ENCODE results near the gene TIMM10B. TPM values are rescaled to one million over a fixed set of nuclear protein-coding genes. Genes with fewer than 3 reads are reported as not detected.

TIMM10B gene, protein sequence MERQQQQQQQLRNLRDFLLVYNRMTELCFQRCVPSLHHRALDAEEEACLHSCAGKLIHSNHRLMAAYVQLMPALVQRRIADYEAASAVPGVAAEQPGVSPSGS
- total RNA-seq, result 10 to 100 TPM; 16.9 to 31.9 TPM
- 10 to 100 TPM; 16.1 to 16.4 TPM for polyA plus RNA-seq

DNA sequence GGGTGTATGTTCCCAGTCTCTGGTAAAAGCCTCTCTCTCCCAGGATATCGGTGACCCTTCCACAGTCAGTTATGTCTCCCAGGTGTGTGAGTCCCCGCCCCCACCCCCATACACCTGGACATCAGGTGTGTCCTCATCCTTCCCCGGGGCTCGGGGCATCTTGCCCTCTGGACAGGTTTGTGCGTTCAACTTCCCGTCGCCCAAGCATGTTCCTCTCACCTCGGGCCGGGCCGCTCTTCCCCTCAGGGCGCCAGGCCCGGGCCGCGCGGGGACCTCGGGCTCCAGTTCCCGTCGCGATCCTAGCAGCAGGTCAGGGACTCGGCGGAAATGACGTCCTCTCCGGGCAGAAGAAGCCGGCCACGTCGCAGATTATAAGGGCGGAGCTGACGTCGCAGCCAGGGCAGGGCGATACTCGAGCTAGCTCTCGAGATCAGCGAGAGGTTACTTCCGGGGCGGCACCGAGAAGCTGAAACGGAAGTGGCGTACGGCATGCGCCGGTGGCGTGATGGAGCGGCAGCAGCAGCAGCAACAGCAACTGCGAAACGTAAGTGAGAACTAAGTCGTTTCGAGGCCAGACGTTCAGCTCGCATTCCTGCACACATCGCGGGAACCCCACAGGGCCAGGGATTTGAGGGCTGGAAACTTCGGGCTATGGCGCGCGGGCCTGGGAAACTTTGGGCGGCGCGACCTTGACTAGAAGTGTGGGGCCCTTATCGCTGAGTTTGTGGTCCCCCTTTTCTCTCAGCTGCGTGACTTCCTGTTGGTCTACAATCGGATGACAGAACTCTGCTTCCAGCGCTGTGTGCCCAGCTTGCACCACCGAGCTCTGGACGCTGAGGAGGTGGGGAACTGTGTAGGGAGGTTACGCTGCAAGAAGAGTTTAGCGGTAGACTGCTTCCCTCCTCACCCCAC is at the start of gene TIMM10B, which contains the start of gene ARFIP2:
Gene TIMM10B, plus strand, starts transcription at position 490 of the 912 bp plus-strand sequence. Its CDS starts 16 bp downstream, at position 506.
Gene ARFIP2, minus strand, starts transcription at position 320 of the 912 bp plus-strand sequence. CDS start 910 bp downstream, outside the sequence.
- peaks cover 6 to 53% (median 30%) of the 10 kb centered on the region in 4 donors for H3K36me3 ChIP-seq (ENCODE audit: control insufficient read depth in 4 of 4, insufficient read depth in 3 of 4, low read depth in 1 of 4, low read length in 3 of 4)
- H3K4me1 ChIP-seq (ENCODE audit: control insufficient read depth in 4 of 4, insufficient read depth in 4 of 4, low read length in 3 of 4), result peaks cover 6 to 30% (median 23%) of the 10 kb centered on the region in 4 donors
- peak within 1 kb of the TSS; percentile 71 to 100 (median 99) for H3K4me3 ChIP-seq (ENCODE audit: low read depth in 1 of 3, low read length in 3 of 3)
- H3K27ac ChIP-seq (ENCODE audit: low read depth in 1 of 2, low read length in 2 of 2), result peak within 1 kb of the TSS; percentile 90 to 91
- H3K9ac ChIP-seq (ENCODE audit: low read depth in 1 of 2, low read length in 2 of 2), result peak within 1 kb of the TSS; percentile 94 to 96
- no peaks in the 10 kb centered on the region for H3K27me3 ChIP-seq (ENCODE audit: control insufficient read depth in 4 of 4, insufficient read depth in 4 of 4, low read length in 3 of 4)
- DNase-seq (ENCODE audit: low spot score), result peak; percentile 96
- under 1% methylated on average over 66 of the region's 66 CpGs for WGBS
- H3K9me3 ChIP-seq (ENCODE audit: control insufficient read depth in 4 of 4, low read length in 3 of 4), result no peaks in the 10 kb centered on the region
- TF ChIP-seq HNF4G (IDR thresholded peaks at IDR 0.05) (no peak), FOXA1 (IDR thresholded peaks at IDR 0.05) (no peak), JUND (IDR thresholded peaks at IDR 0.05) (peak in 1 of 2 donors; percentile 57), ATF3 (IDR thresholded peaks at IDR 0.05) (no peak), FOXA2 (IDR thresholded peaks at IDR 0.05) (no peak), NR2F2 (IDR thresholded peaks at IDR 0.05) (peak; percentile 76), SP1 (IDR thresholded peaks at IDR 0.05) (peak; percentile 81), GABPA (IDR thresholded peaks at IDR 0.05 in 1 of 2, conservative IDR thresholded peaks at IDR 0.05 in 1 of 2) (peak; percentile 96 to 100), MAX (IDR thresholded peaks at IDR 0.05) (peak; percentile 71), EGR1 (IDR thresholded peaks at IDR 0.05; ENCODE audit: low read depth in 2 of 2) (no peak), HNF4A (conservative IDR thresholded peaks at IDR 0.05) (peak in 1 of 2 donors; percentile 41), RXRA (IDR thresholded peaks at IDR 0.05) (peak; percentile 85 to 88), RAD21 (IDR thresholded peaks at IDR 0.05) (no peak), YY1 (IDR thresholded peaks at IDR 0.05) (peak; percentile 74), TAF1 (conservative IDR thresholded peaks at IDR 0.05) (no peak)
- TF ChIP-seq, protein P1, sequence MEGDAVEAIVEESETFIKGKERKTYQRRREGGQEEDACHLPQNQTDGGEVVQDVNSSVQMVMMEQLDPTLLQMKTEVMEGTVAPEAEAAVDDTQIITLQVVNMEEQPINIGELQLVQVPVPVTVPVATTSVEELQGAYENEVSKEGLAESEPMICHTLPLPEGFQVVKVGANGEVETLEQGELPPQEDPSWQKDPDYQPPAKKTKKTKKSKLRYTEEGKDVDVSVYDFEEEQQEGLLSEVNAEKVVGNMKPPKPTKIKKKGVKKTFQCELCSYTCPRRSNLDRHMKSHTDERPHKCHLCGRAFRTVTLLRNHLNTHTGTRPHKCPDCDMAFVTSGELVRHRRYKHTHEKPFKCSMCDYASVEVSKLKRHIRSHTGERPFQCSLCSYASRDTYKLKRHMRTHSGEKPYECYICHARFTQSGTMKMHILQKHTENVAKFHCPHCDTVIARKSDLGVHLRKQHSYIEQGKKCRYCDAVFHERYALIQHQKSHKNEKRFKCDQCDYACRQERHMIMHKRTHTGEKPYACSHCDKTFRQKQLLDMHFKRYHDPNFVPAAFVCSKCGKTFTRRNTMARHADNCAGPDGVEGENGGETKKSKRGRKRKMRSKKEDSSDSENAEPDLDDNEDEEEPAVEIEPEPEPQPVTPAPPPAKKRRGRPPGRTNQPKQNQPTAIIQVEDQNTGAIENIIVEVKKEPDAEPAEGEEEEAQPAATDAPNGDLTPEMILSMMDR (IDR thresholded peaks at IDR 0.05; ENCODE audit: low read depth, low read length, missing input control), result no peak
- TF ChIP-seq, protein P2, sequence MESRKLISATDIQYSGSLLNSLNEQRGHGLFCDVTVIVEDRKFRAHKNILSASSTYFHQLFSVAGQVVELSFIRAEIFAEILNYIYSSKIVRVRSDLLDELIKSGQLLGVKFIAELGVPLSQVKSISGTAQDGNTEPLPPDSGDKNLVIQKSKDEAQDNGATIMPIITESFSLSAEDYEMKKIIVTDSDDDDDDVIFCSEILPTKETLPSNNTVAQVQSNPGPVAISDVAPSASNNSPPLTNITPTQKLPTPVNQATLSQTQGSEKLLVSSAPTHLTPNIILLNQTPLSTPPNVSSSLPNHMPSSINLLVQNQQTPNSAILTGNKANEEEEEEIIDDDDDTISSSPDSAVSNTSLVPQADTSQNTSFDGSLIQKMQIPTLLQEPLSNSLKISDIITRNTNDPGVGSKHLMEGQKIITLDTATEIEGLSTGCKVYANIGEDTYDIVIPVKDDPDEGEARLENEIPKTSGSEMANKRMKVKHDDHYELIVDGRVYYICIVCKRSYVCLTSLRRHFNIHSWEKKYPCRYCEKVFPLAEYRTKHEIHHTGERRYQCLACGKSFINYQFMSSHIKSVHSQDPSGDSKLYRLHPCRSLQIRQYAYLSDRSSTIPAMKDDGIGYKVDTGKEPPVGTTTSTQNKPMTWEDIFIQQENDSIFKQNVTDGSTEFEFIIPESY (IDR thresholded peaks at IDR 0.05), result peak; percentile 95
- TF ChIP-seq, protein P3, sequence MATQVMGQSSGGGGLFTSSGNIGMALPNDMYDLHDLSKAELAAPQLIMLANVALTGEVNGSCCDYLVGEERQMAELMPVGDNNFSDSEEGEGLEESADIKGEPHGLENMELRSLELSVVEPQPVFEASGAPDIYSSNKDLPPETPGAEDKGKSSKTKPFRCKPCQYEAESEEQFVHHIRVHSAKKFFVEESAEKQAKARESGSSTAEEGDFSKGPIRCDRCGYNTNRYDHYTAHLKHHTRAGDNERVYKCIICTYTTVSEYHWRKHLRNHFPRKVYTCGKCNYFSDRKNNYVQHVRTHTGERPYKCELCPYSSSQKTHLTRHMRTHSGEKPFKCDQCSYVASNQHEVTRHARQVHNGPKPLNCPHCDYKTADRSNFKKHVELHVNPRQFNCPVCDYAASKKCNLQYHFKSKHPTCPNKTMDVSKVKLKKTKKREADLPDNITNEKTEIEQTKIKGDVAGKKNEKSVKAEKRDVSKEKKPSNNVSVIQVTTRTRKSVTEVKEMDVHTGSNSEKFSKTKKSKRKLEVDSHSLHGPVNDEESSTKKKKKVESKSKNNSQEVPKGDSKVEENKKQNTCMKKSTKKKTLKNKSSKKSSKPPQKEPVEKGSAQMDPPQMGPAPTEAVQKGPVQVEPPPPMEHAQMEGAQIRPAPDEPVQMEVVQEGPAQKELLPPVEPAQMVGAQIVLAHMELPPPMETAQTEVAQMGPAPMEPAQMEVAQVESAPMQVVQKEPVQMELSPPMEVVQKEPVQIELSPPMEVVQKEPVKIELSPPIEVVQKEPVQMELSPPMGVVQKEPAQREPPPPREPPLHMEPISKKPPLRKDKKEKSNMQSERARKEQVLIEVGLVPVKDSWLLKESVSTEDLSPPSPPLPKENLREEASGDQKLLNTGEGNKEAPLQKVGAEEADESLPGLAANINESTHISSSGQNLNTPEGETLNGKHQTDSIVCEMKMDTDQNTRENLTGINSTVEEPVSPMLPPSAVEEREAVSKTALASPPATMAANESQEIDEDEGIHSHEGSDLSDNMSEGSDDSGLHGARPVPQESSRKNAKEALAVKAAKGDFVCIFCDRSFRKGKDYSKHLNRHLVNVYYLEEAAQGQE (IDR thresholded peaks at IDR 0.05), result no peak

All from liver (tissue), 9 donors.